Stimulated activated CD8-positive, alpha-beta memory T cell treated with anti-CD3 and anti-CD28 coated beads, Interleukin-15, amount 100 ng/mL, for 24 hours (primary cell): ENCODE results near the gene MAML3.

Source experiments
- DNase-seq: peaks from one replicate; pipeline ENCODE4 v3.0.0-alpha.2; 2020; ENCODE audit warnings: low read depth

Gene MAML3

GRCh38 chr4:139754938-139755337 is 399.0 kb downstream of the MAML3 start:
- DNase-seq: no peak

GRCh38 chr4:139753686-139754085 is 400.3 kb downstream of the MAML3 start:
- DNase-seq: no peak

- DNase-seq: no peak
Measured at GRCh38 chr4:139749835-139750498, 404.0 kb downstream of the MAML3 start.

GRCh38 chr4:139749338-139749737 is 404.6 kb downstream of the MAML3 start:
- no peak for DNase-seq

- no peak for DNase-seq
Measured at GRCh38 chr4:139746431-139747171, 407.4 kb downstream of the MAML3 start.

GRCh38 chr4:139745111-139745639 is 408.8 kb downstream of the MAML3 start:
- no peak for DNase-seq

GRCh38 chr4:139744232-139744631 is 409.8 kb downstream of the MAML3 start:
- no peak for DNase-seq

GRCh38 chr4:139743027-139743426 is 411.0 kb downstream of the MAML3 start:
- DNase-seq: no peak

- DNase-seq: no peak
Measured at GRCh38 chr4:139740531-139741041, 413.4 kb downstream of the MAML3 start.

- DNase-seq: no peak
Measured at GRCh38 chr4:139740121-139740520, 413.9 kb downstream of the MAML3 start.

- no peak for DNase-seq
Measured at GRCh38 chr4:139738846-139739613, 415.0 kb downstream of the MAML3 start.

GRCh38 chr4:139736661-139737060 is 417.3 kb downstream of the MAML3 start:
- no peak for DNase-seq

GRCh38 chr4:139736274-139736660 is 417.7 kb downstream of the MAML3 start:
- DNase-seq: no peak

- no peak for DNase-seq
Measured at GRCh38 chr4:139735381-139736273, 418.4 kb downstream of the MAML3 start.

GRCh38 chr4:139734875-139735380 is 419.1 kb downstream of the MAML3 start:
- DNase-seq: peak; percentile 13

- no peak for DNase-seq
Measured at GRCh38 chr4:139734201-139734874, 419.6 kb downstream of the MAML3 start.

GRCh38 chr4:139732991-139733570 is 420.9 kb downstream of the MAML3 start:
- no peak for DNase-seq

- DNase-seq: no peak
Measured at GRCh38 chr4:139728840-139729239, 425.1 kb downstream of the MAML3 start.

GRCh38 chr4:139728146-139728545 is 425.8 kb downstream of the MAML3 start:
- no peak for DNase-seq

GRCh38 chr4:139726615-139727014 is 427.4 kb downstream of the MAML3 start:
- no peak for DNase-seq
